GM12872 (cell line): ENCODE data around the gene SPPL3.

Experiments used
- TF ChIP-seq, protein P1 (sequence below): IDR thresholded peaks from 3 replicates; pipeline ENCODE4 v1.5.1; 2011; ENCODE audit warnings: low read depth, mild to moderate bottlenecking, low read length, moderate library complexity; ENCODE audit not compliant: insufficient read depth

SPPL3 gene

DNA sequence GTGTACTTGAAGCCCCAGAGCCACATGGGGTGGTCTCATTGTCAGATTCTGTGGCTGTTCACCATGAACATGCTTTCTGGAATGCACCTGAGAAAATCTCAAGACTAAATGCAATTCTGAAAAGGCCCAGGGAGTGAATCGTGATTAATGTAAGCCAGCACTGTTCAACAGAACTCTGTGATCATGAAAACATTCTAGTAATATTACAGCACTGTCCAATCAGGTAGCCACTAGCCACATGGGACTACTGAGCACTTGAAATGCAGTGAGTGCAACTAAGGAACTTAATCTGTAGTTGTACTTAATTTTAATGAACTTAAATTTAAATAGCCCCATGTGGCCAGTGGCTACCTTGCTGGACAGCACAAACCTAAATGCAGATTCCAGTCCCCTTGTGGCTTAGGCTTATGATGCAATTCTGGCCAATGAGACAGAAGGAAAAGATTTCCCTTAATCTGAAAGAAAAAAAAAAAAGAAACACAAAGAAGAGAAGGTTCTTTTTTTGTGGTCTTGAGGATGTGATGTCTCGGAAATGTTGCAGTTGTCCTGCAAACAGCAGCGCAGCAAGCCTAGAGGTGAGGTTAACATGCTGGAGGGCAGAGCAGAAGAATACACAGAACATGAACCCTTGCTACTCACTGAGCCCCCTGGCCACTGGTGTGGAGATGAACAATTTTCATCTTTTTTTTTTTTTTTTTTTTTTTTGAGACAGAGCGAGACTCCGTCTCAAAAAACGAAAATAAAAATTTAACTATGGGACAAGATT, 48.2 kb downstream of the SPPL3 start:
- TF ChIP-seq, protein P1, sequence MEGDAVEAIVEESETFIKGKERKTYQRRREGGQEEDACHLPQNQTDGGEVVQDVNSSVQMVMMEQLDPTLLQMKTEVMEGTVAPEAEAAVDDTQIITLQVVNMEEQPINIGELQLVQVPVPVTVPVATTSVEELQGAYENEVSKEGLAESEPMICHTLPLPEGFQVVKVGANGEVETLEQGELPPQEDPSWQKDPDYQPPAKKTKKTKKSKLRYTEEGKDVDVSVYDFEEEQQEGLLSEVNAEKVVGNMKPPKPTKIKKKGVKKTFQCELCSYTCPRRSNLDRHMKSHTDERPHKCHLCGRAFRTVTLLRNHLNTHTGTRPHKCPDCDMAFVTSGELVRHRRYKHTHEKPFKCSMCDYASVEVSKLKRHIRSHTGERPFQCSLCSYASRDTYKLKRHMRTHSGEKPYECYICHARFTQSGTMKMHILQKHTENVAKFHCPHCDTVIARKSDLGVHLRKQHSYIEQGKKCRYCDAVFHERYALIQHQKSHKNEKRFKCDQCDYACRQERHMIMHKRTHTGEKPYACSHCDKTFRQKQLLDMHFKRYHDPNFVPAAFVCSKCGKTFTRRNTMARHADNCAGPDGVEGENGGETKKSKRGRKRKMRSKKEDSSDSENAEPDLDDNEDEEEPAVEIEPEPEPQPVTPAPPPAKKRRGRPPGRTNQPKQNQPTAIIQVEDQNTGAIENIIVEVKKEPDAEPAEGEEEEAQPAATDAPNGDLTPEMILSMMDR, result no peak

DNA sequence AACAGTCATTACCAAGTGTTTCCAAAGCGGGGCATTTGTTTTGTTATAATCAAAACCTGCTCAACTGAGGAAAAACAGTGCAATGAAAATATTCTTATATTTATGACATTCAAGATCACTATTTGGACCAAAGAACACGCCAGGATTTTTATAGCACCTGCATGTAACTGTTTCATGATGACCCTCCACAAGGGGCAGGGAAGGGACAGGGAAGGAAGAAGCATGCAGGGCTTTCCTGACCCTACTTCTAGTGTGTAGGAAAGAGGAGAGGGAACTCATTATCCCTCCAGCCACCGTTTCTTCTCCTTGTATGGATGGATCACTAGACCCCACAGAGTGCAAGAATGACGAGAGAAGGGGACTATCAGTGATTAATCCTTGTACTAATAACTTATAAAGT, 49.4 kb downstream of the SPPL3 start:
- TF ChIP-seq, protein P1, result no peak

DNA sequence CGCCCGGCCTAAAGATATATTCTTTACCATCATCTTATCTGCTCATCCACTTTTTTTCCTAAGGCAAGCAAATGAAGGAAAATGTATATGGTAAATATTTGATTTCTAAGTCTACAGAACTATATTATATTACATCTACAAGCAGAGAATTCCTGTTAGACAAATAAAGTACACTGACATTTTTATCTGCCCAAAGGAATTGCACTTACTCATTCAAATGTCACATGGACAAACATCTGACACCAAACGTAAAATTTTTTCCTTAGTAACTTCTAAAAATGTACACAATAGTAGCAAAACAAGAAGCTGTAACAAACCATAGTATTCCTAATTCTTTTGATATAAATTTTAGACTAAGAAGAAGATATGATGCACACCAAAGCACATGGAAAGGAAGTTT, 51.0 kb downstream of the SPPL3 start:
- TF ChIP-seq, protein P1, result no peak

DNA sequence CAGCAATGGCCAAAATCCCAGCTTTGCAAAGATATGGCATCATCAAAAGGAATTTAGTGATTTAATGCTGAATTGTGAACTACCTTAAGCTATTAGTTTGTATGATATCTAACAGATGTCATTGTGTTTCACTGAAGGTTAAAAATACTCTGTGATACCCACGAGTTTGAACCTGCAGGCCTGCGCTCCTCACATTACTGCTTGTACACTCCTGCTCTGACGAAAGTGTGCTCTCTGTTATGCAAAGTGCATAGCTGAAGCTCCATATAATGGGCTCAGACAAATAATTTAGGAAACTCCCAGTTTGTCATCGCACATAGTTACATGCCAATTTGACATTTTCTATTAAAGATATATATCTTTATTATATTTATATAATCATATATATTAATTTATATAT, 52.2 kb downstream of the SPPL3 start:
- TF ChIP-seq, protein P1, result no peak

DNA sequence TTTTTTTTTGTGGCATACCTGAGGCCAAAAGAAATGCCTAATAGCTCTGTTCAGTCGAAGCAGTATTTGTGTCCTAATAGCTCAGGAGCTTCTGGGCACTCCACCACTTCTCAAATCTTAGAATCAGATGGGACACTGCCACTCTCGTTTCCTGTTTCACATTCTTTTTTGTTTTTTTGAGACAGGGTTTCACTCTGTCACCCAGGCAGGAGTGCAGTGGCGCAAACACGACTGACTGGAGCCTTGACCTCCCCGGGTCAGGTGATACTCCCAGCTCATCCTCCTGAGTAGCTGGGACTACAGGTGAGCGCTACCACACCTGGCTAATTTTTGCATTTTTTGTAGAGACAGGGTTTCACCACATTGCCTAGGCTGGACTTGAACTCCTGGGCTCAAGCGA, 52.7 kb downstream of the SPPL3 start:
- TF ChIP-seq, protein P1, result no peak

DNA sequence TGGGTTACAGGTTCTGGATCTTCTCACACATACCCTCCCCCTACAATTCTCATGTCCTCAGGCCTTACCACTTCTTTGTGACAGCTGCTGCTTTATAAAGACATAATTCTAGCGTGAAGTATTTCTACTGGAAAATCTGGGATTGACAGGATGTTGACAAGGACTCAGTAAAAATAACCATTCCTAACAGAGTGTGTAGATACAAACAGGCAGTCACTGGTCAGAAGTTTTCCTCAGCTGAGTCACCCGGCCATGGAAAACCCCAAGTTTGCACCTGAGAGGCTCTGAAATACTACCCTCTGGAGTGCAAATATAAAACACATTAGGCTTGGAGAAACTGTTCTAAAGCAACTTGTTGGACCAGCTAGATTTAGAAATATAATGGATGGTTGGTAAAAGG, 54.4 kb downstream of the SPPL3 start:
- TF ChIP-seq, protein P1, result no peak

DNA sequence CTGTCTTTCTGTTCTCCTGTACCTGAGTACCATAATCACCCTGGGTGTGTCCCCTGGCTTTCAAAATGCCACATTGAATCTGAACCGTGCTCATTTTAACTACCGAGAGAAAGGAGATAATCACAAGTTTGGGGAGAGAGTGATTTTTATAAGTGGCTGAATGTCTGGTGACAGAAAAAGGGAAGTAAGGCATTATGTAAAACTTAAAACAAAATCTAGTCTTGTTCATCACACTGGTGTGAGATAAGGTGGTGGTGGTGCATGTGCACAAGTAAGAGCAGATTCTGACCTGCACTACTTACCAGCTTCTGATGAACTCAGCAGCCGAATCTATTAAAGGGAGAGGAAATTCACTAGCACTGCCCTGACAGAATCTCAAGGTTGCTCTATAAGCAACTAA, 56.3 kb downstream of the SPPL3 start:
- TF ChIP-seq, protein P1, result no peak
